GM12878 (cell line): ENCODE data around the gene ADAMTS17. TPM values are rescaled to one million over a fixed set of nuclear protein-coding genes. Genes with fewer than 3 reads are reported as not detected.

Source experiments
- ATAC-seq: fragments of 200-7000 bp; cut with Tn5 transposase; 3 replicates; pipeline ENCODE4 v1.9.1; 2020; ENCODE audit warnings: mild to moderate bottlenecking, moderate library complexity
- BruUV-seq: library from RNA; stranded (reverse); fragments of 400-500 nt; replicated peaks from 2 replicates; lab custom pipeline; 2021; lab: Mats Ljungman, UMichigan
- CTCF ChIA-PET: fragments of 300-600 bp; sonication (Branson Sonifier 250); formaldehyde crosslinking; extraction: SDS; loops from one replicate; lab custom pipeline; 2021; ENCODE audit warnings: inconsistent platforms; lab: Yijun Ruan, JAX
- POLR2A ChIA-PET: fragments of 350-600 bp; formaldehyde crosslinking; extraction: SDS; loops from one replicate; lab custom pipeline; 2021; ENCODE audit warnings: inconsistent platforms; lab: Charles Lee
- RAD21 ChIA-PET: fragments of 300-600 bp; sonication (Branson Sonifier 250); formaldehyde crosslinking; loops from one replicate; lab custom pipeline; 2023; ENCODE audit warnings: antibody characterized with exemption; ENCODE audit not compliant: unreplicated experiment; lab: Charles Lee
- SMC1A ChIA-PET: fragments of 300-600 bp; sonication (Branson Sonifier 250); formaldehyde crosslinking; loops from one replicate; lab custom pipeline; 2023; ENCODE audit not compliant: unreplicated experiment, uncharacterized antibody; lab: Charles Lee
- DNase-seq: peaks from one replicate; pipeline ENCODE4 v3.0.0-alpha.2; 2011; ENCODE audit warnings: low read depth, low spot score
- FAIRE-seq: peaks from 3 replicates; lab custom pipeline; 2011; peaks lifted over from hg19 to GRCh38; lab: Jason Lieb, UNC
- H2AFZ ChIP-seq: 2 replicates; pipeline ENCODE4 v1.6.0; 2011; ENCODE audit warnings: low read depth, low read length, control low read depth; ENCODE audit not compliant: control insufficient read depth
- H3K27ac ChIP-seq: 2 replicates; pipeline ENCODE4 v1.5.1; 2011; ENCODE audit warnings: control low read depth; ENCODE audit not compliant: control insufficient read depth, insufficient read depth
- H3K27me3 ChIP-seq, 2 experiments: replicated peaks in 1 of 2; 2 replicates each; pipeline versions ENCODE4 v1.6.0 to v1.6.1; 2011; ENCODE audit warnings: low read length in 1 of 2; ENCODE audit not compliant: control insufficient read depth in 2 of 2, insufficient read depth in 2 of 2
- H3K36me3 ChIP-seq, 2 experiments: 2 replicates each; pipeline ENCODE4 v1.5.1; 2011; ENCODE audit warnings: low read length in 1 of 2; ENCODE audit not compliant: control insufficient read depth in 2 of 2, insufficient read depth in 2 of 2
- H3K4me1 ChIP-seq: 2 replicates; pipeline ENCODE4 v1.6.1; 2011; ENCODE audit warnings: mild to moderate bottlenecking, low read length, moderate library complexity, mixed read lengths; ENCODE audit not compliant: control insufficient read depth, insufficient read depth
- H3K4me2 ChIP-seq: 2 replicates; pipeline ENCODE4 v1.6.0; 2011; ENCODE audit warnings: control low read depth; ENCODE audit not compliant: control insufficient read depth, insufficient read depth
- H3K4me3 ChIP-seq: fragments of 200-600 bp; sonication (generic); 2 replicates; pipeline ENCODE4 v1.5.1; 2016
- H3K79me2 ChIP-seq: 2 replicates; pipeline ENCODE4 v1.6.0; 2011; ENCODE audit warnings: low read length; ENCODE audit not compliant: control insufficient read depth, insufficient read depth
- H3K9ac ChIP-seq: 2 replicates; pipeline ENCODE4 v1.8.0; 2011; ENCODE audit warnings: low read length, control low read depth, mixed read lengths; ENCODE audit not compliant: control insufficient read depth, insufficient read depth
- H3K9me3 ChIP-seq: replicated peaks from 3 replicates; pipeline ENCODE4 v1.5.1; 2011; ENCODE audit warnings: mild to moderate bottlenecking, low read length; ENCODE audit not compliant: control insufficient read depth, insufficient read depth
- H4K20me1 ChIP-seq: 2 replicates; pipeline ENCODE4 v1.6.0; 2011; ENCODE audit not compliant: control insufficient read depth, insufficient read depth
- ATF7 ChIP-seq: fragments of 450-650 bp; IDR thresholded peaks from 2 replicates; pipeline ENCODE4 v1.6.1; 2016; ENCODE audit warnings: low read depth, mild to moderate bottlenecking
- BHLHE40 ChIP-seq, 2 experiments: fragments of 450-650 bp in 1 of 2; IDR thresholded peaks; 2 replicates each; pipeline ENCODE4 v1.6.1; 2011 to 2017; ENCODE audit warnings: low read depth in 2 of 2, borderline replicate concordance in 1 of 2, improper control_type of control experiment in 1 of 2, low read length in 1 of 2, mild to moderate bottlenecking in 1 of 2
- BMI1 ChIP-seq: fragments of 450-650 bp; IDR thresholded peaks from 2 replicates; pipeline ENCODE4 v1.6.1; 2016; ENCODE audit warnings: mild to moderate bottlenecking, moderate library complexity, borderline replicate concordance
- BRCA1 ChIP-seq: IDR thresholded peaks from 2 replicates; pipeline ENCODE4 v1.6.1; 2011; ENCODE audit warnings: low read depth, low read length, improper control_type of control experiment
- GATAD2B ChIP-seq: fragments of 450-650 bp; conservative IDR thresholded peaks from 2 replicates; pipeline ENCODE4 v1.6.1; 2017; ENCODE audit warnings: low read depth, mild to moderate bottlenecking, moderate library complexity
- MEF2B ChIP-seq: fragments of 450-650 bp; IDR thresholded peaks from 2 replicates; pipeline ENCODE4 v1.6.1; 2018; ENCODE audit warnings: mild to moderate bottlenecking, moderate library complexity; ENCODE audit not compliant: partially characterized antibody, poor library complexity, severe bottlenecking
- MTA3 ChIP-seq: IDR thresholded peaks from 2 replicates; pipeline ENCODE4 v1.6.1; 2012; ENCODE audit warnings: low read length, inconsistent platforms, borderline replicate concordance
- MXI1 ChIP-seq: fragments of 150-350 bp; IDR thresholded peaks from 2 replicates; pipeline ENCODE4 v1.6.1; 2011; ENCODE audit warnings: low read depth, mild to moderate bottlenecking, inconsistent platforms, low read length, improper control_type of control experiment
- NBN ChIP-seq: fragments of 450-650 bp; IDR thresholded peaks from 2 replicates; pipeline ENCODE4 v1.6.1; 2016
- PML ChIP-seq: IDR thresholded peaks from 2 replicates; pipeline ENCODE4 v1.6.1; 2012; ENCODE audit warnings: low read length, inconsistent platforms
- SIN3A ChIP-seq: IDR thresholded peaks from 2 replicates; pipeline ENCODE4 v1.6.1; 2012; ENCODE audit warnings: low read depth, low read length, improper control_type of control experiment
- SRF ChIP-seq, 2 experiments: IDR thresholded peaks; 2 replicates each; pipeline ENCODE4 v1.6.1; 2011; ENCODE audit warnings: low read depth in 2 of 2, low read length in 2 of 2, mild to moderate bottlenecking in 1 of 2, moderate library complexity in 1 of 2
- WGBS: methylation state at CpG from one replicate; pipeline ENCODE4 v1.1.6; 2016; ENCODE audit warnings: low lambda C conversion rate; ENCODE audit not compliant: insufficient replicate concordance, insufficient coverage; ENCODE audit errors: missing lambda C conversion rate; 5-methylcytosine and 5-hydroxymethylcytosine counted together
- in situ Hi-C: fragments of 300-500 bp; cut with MboI; formaldehyde crosslinking; loops from 9 replicates; pipeline ENCODE4 v1.14.3; 2018; ENCODE audit warnings: mixed read lengths
- intact Hi-C: fragments of 100-400 bp; cut with micrococcal nuclease; formaldehyde crosslinking; loops from one replicate; pipeline ENCODE4 v1.14.2; 2022; ENCODE audit not compliant: unreplicated experiment
- polyA plus RNA-seq, 11 experiments: library from polyadenylated mRNA; depleted of rRNA in 4 of 11; unstranded in 6 of 11; stranded (reverse) in 5 of 11; fragments of >200 nt; fragmentation: Nextera tagmentation in 4 of 11; fragmentation: Illumina TruSeq in 1 of 11; extraction: Ambion mirVana in 4 of 11; extraction: Trizol in 1 of 11; gene quantifications; 1 replicate in 1 of 11; 2 replicates in 10 of 11; pipeline versions ENCODE4 v1.2.1 to v1.2.3, GENCODE V29; 2011 to 2016; ENCODE audit warnings: inconsistent platforms in 2 of 11, missing spikeins in 2 of 11, low read depth in 1 of 11
- total RNA-seq, 4 experiments: library from RNA; depleted of rRNA in 3 of 4; stranded (reverse); fragments of >200 nt in 3 of 4; fragmentation: Illumina TruSeq in 1 of 4; extraction: Trizol in 1 of 4; gene quantifications; 2 replicates each; pipeline versions ENCODE4 v1.2.1 to v1.2.3, GENCODE V29; 2013 to 2021
- TF ChIP-seq, protein P1 (sequence below): IDR thresholded peaks from 2 replicates; pipeline ENCODE4 v1.6.1; 2012; ENCODE audit warnings: low read length, inconsistent platforms
- TF ChIP-seq, protein P2 (sequence below): IDR thresholded peaks from 2 replicates; pipeline ENCODE4 v1.6.1; 2012; ENCODE audit warnings: low read depth, low read length, improper control_type of control experiment
- TF ChIP-seq, protein P3 (sequence below): fragments of 450-650 bp; IDR thresholded peaks from 2 replicates; pipeline ENCODE4 v1.6.1; 2014; ENCODE audit warnings: mild to moderate bottlenecking
- TF ChIP-seq, protein P4 (sequence below): IDR thresholded peaks from 2 replicates; pipeline ENCODE4 v1.6.1; 2012; ENCODE audit warnings: low read depth, low read length, improper control_type of control experiment
- TF ChIP-seq, protein P5 (sequence below): IDR thresholded peaks from 2 replicates; pipeline ENCODE4 v1.6.1; 2012; ENCODE audit warnings: mild to moderate bottlenecking, low read depth, low read length

The ADAMTS17 gene
- total and polyA plus RNA-seq, 10 of the 15 experiments (the other 5 are each of a cell fraction or from before 2014, with no cell fraction given), result 0.04 to 0.50 (median 0.10) TPM; not detected in 4

DNA sequence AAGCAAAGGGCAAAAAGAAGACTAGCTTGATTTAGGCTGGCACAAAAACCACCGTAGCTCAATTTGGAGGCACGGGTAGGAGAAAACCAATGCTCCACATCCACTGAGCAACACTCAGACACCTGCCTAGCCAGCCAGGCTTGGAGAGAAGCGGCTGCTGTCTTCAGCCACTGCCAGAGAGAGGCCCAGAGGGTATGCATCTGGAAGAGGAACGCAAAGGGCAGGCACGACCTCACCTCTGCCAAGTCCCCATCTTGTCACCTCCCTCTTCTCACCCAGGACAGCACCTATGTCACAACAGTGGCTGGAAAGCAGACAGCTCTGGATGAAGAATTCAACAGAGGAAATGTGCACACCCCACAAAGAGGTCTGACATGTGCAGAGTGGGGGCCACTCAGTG is 93.5 kb downstream of the ADAMTS17 start:
- no peak overlapping the region for H2AFZ ChIP-seq
- H4K20me1 ChIP-seq, result no peaks in the 10 kb centered on the region
- no peak overlapping the region for H3K4me3 ChIP-seq
- intact Hi-C loops (no loop called here), in situ Hi-C loops (no loop called here)
- ChIA-PET SMC1A (no interaction called here), POLR2A (no interaction called here), RAD21 (no interaction called here), CTCF (no interaction called here)
- H3K27me3 ChIP-seq, result no peaks in the 10 kb centered on the region
- no peak for ATAC-seq
- H3K4me2 ChIP-seq, result no peak overlapping the region
- no peaks in the 10 kb centered on the region for H3K4me1 ChIP-seq
- H3K27ac ChIP-seq, result no peak overlapping the region
- 34% methylated on average over 5 of the region's 5 CpGs for WGBS
- no peaks in the 10 kb centered on the region; the same call in 1 of the 3 replicates for H3K9me3 ChIP-seq
- FAIRE-seq, result no peak
- H3K9ac ChIP-seq, result no peak overlapping the region
- no TSS peak for BruUV-seq
- H3K36me3 ChIP-seq, result no peaks in the 10 kb centered on the region
- no peaks in the 10 kb centered on the region for H3K79me2 ChIP-seq
- DNase-seq, result no peak
- TF ChIP-seq, protein P1, sequence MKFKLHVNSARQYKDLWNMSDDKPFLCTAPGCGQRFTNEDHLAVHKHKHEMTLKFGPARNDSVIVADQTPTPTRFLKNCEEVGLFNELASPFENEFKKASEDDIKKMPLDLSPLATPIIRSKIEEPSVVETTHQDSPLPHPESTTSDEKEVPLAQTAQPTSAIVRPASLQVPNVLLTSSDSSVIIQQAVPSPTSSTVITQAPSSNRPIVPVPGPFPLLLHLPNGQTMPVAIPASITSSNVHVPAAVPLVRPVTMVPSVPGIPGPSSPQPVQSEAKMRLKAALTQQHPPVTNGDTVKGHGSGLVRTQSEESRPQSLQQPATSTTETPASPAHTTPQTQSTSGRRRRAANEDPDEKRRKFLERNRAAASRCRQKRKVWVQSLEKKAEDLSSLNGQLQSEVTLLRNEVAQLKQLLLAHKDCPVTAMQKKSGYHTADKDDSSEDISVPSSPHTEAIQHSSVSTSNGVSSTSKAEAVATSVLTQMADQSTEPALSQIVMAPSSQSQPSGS, result no peak
- TF ChIP-seq, protein P2, sequence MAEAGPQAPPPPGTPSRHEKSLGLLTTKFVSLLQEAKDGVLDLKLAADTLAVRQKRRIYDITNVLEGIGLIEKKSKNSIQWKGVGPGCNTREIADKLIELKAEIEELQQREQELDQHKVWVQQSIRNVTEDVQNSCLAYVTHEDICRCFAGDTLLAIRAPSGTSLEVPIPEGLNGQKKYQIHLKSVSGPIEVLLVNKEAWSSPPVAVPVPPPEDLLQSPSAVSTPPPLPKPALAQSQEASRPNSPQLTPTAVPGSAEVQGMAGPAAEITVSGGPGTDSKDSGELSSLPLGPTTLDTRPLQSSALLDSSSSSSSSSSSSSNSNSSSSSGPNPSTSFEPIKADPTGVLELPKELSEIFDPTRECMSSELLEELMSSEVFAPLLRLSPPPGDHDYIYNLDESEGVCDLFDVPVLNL, result no peak
- no peak for TF ChIP-seq MXI1
- TF ChIP-seq MEF2B, result no peak
- TF ChIP-seq, protein P3, sequence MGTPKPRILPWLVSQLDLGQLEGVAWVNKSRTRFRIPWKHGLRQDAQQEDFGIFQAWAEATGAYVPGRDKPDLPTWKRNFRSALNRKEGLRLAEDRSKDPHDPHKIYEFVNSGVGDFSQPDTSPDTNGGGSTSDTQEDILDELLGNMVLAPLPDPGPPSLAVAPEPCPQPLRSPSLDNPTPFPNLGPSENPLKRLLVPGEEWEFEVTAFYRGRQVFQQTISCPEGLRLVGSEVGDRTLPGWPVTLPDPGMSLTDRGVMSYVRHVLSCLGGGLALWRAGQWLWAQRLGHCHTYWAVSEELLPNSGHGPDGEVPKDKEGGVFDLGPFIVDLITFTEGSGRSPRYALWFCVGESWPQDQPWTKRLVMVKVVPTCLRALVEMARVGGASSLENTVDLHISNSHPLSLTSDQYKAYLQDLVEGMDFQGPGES, result no peak
- no peak for TF ChIP-seq MTA3
- TF ChIP-seq SIN3A, result no peak
- TF ChIP-seq, protein P4, sequence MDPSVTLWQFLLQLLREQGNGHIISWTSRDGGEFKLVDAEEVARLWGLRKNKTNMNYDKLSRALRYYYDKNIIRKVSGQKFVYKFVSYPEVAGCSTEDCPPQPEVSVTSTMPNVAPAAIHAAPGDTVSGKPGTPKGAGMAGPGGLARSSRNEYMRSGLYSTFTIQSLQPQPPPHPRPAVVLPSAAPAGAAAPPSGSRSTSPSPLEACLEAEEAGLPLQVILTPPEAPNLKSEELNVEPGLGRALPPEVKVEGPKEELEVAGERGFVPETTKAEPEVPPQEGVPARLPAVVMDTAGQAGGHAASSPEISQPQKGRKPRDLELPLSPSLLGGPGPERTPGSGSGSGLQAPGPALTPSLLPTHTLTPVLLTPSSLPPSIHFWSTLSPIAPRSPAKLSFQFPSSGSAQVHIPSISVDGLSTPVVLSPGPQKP, result no peak
- no peak for TF ChIP-seq ATF7
- TF ChIP-seq GATAD2B, result no peak
- TF ChIP-seq BHLHE40 (IDR thresholded peaks at IDR 0.05; ENCODE audit: borderline replicate concordance in 1 of 2, low read depth in 2 of 2, low read length in 1 of 2), result no peak
- no peak for TF ChIP-seq BRCA1
- TF ChIP-seq PML, result no peak
- no peak for TF ChIP-seq NBN
- TF ChIP-seq SRF (IDR thresholded peaks at IDR 0.05; ENCODE audit: low read depth in 2 of 2, low read length in 2 of 2), result no peak
- TF ChIP-seq, protein P5, sequence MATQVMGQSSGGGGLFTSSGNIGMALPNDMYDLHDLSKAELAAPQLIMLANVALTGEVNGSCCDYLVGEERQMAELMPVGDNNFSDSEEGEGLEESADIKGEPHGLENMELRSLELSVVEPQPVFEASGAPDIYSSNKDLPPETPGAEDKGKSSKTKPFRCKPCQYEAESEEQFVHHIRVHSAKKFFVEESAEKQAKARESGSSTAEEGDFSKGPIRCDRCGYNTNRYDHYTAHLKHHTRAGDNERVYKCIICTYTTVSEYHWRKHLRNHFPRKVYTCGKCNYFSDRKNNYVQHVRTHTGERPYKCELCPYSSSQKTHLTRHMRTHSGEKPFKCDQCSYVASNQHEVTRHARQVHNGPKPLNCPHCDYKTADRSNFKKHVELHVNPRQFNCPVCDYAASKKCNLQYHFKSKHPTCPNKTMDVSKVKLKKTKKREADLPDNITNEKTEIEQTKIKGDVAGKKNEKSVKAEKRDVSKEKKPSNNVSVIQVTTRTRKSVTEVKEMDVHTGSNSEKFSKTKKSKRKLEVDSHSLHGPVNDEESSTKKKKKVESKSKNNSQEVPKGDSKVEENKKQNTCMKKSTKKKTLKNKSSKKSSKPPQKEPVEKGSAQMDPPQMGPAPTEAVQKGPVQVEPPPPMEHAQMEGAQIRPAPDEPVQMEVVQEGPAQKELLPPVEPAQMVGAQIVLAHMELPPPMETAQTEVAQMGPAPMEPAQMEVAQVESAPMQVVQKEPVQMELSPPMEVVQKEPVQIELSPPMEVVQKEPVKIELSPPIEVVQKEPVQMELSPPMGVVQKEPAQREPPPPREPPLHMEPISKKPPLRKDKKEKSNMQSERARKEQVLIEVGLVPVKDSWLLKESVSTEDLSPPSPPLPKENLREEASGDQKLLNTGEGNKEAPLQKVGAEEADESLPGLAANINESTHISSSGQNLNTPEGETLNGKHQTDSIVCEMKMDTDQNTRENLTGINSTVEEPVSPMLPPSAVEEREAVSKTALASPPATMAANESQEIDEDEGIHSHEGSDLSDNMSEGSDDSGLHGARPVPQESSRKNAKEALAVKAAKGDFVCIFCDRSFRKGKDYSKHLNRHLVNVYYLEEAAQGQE, result no peak
- TF ChIP-seq BMI1, result no peak
